Testis (tissue), 3 donors: ENCODE measurements around the gene WDR6. TPM values are rescaled to one million over a fixed set of nuclear protein-coding genes. Genes with fewer than 3 reads are reported as not detected.

Experiments used
- DNase-seq: peaks from one replicate; pipeline ENCODE4 v3.0.0-alpha.2; 2019
- H3K27ac ChIP-seq, 2 donors: fragments of 200-600 bp; sonication (generic); one replicate each; pipeline ENCODE4 v1.5.1; 2019
- H3K27me3 ChIP-seq: fragments of 200-600 bp; sonication (generic); one replicate; pipeline ENCODE4 v1.5.1; 2019
- H3K36me3 ChIP-seq: fragments of 200-600 bp; sonication (generic); one replicate; pipeline ENCODE4 v1.5.1; 2017; ENCODE audit warnings: low read depth; ENCODE audit errors: missing control alignments
- H3K4me1 ChIP-seq: fragments of 200-600 bp; sonication (generic); one replicate; pipeline ENCODE4 v1.5.1; 2019
- H3K4me3 ChIP-seq, 2 donors: fragments of 200-600 bp; sonication (generic); one replicate each; pipeline ENCODE4 v1.5.1; 2017 to 2019
- H3K9me3 ChIP-seq: fragments of 200-600 bp; sonication (generic); one replicate; pipeline ENCODE4 v1.5.1; 2017
- POLR2A ChIP-seq: fragments of 450-650 bp; IDR thresholded peaks from one replicate; pipeline ENCODE4 v1.6.1; 2017; ENCODE audit warnings: antibody characterized with exemption, mild to moderate bottlenecking, moderate library complexity
- WGBS, 2 donors: methylation state at CpG; one replicate each; pipeline ENCODE4 v1.1.5; 2018; 5-methylcytosine and 5-hydroxymethylcytosine counted together
- intact Hi-C: fragments of 100-400 bp; cut with DNase I; formaldehyde crosslinking; loops from one replicate; pipeline ENCODE4 v1.15.1; 2023; ENCODE audit warnings: low total_unique reads
- polyA plus RNA-seq: library from polyadenylated mRNA; stranded (reverse); fragments of 350-450 nt; fragmentation: Illumina TruSeq; extraction: RNeasy Lipid Tissue Mini Kit (QIAGEN cat#74804); gene quantifications from one replicate; pipeline ENCODE4 v1.2.3, GENCODE V29; 2014; ENCODE audit warnings: low read depth, low replicate concordance; ENCODE audit not compliant: insufficient read depth
- total RNA-seq, 2 donors: library from RNA; depleted of rRNA; stranded (reverse); fragments of >200 nt; gene quantifications; one replicate each; pipeline ENCODE4 v1.2.3, GENCODE V29; 2016
- TF ChIP-seq, protein P1 (sequence below), 3 experiments: fragments of 450-650 bp in 2 of 3; fragments of 200-600 bp in 1 of 3; sonication (generic) in 1 of 3; IDR thresholded peaks; one replicate each; pipeline ENCODE4 v1.5.1; 2016 to 2019; ENCODE audit warnings: antibody characterized with exemption in 3 of 3, mild to moderate bottlenecking in 2 of 3, moderate library complexity in 1 of 3

The WDR6 gene
- total and polyA plus RNA-seq, 3 donors from 2014 or later: 92.0 to 172 (median 171) TPM

DNA sequence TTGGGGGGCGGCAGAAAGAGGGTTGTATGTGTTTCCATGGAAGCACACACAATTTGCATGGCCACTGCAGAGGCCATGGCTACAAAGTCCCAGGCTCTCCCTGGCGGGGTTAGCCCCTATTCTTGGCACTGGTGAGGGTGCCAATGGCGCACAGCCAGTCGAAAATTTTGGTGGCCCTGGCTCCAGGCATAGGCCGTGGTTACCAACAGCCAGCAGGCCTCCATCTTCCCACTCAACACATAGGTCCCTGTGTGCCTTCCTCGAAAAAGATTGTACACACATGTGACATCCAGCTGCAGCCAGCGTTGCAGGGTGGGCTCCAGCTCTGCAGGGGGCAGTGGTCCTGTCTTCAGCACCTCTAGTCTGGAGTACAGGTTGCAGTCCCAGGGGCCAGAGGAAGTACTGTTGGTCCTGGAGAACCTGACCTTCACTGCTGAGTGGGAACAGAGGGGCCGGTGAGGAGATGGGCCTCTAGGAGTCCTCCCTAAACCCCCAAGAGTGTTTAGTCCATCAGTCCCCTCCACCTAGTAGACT lies 10.0 kb upstream of the WDR6 start:
- WGBS, 2 donors: 77 to 100% methylated on average over 3 to 8 of the region's 8 CpGs
- Histone ChIP-seq H3K9me3 (no peaks in the 10 kb centered on the region), H3K27ac (no peak overlapping the region), H3K4me3 (no peak overlapping the region), H3K36me3 (no peaks in the 10 kb centered on the region), H3K27me3 (no peaks in the 10 kb centered on the region), H3K4me1 (no peaks in the 10 kb centered on the region)
- TF ChIP-seq POLR2A: no peak
- TF ChIP-seq, protein P1, sequence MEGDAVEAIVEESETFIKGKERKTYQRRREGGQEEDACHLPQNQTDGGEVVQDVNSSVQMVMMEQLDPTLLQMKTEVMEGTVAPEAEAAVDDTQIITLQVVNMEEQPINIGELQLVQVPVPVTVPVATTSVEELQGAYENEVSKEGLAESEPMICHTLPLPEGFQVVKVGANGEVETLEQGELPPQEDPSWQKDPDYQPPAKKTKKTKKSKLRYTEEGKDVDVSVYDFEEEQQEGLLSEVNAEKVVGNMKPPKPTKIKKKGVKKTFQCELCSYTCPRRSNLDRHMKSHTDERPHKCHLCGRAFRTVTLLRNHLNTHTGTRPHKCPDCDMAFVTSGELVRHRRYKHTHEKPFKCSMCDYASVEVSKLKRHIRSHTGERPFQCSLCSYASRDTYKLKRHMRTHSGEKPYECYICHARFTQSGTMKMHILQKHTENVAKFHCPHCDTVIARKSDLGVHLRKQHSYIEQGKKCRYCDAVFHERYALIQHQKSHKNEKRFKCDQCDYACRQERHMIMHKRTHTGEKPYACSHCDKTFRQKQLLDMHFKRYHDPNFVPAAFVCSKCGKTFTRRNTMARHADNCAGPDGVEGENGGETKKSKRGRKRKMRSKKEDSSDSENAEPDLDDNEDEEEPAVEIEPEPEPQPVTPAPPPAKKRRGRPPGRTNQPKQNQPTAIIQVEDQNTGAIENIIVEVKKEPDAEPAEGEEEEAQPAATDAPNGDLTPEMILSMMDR (IDR thresholded peaks at IDR 0.05): no peak
- intact Hi-C loops: no loop called here
- DNase-seq: no peak

DNA sequence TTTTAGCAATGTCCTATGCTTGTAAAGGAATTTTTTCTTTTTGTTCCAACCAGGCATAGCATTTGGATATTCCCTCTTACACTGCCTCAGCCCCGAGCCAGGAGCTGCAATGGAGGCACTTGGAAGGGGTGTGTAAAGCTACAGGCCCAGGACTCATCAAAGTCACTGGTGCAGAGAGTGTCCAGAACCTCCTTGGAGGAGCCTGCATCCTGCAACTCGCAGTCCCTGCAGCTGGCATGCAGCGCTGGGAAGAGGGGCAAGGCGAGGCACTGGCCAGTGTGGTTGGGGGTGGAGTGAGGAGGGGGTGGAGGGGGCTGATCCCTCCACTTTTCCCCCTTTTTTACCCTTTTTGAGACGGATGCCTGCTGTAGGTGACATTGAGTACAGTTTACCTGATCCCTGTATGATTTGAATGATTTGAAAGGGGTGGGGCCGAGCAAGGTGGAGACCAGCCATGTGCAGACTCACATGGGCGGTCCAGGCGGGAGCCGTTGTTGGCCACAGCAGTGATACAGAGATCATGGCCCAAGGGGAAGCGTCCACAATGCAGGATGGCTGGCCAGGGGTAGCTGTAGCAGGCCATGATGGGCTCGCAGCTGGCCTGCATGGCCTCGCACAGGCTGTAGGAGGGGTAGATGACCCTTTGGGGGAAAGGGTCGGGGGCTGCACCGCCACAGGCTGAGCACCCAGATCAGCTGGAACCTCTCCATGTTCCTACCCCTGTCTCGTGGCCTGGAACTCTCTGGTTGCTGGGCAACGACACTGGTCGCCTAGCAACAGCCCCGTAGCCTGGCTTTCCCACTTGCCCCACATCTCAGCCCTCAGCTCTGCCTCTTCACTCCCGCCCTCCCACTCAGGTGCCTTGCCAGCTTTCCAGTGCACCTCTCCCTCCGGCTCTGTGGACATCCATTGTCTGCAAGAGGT lies 9.2 kb upstream of the WDR6 start:
- 83 to 84% methylated on average over 20 of the region's 20 CpGs for WGBS, 2 donors
- H3K4me1 ChIP-seq: no peaks in the 10 kb centered on the region
- DNase-seq: no peak
- H3K27ac ChIP-seq: no peak overlapping the region
- TF ChIP-seq POLR2A: no peak
- TF ChIP-seq, protein P1 (IDR thresholded peaks at IDR 0.05): no peak
- H3K36me3 ChIP-seq: no peaks in the 10 kb centered on the region
- no peaks in the 10 kb centered on the region for H3K9me3 ChIP-seq
- H3K4me3 ChIP-seq: no peak overlapping the region
- intact Hi-C loops: no loop called here
- no peaks in the 10 kb centered on the region for H3K27me3 ChIP-seq

DNA sequence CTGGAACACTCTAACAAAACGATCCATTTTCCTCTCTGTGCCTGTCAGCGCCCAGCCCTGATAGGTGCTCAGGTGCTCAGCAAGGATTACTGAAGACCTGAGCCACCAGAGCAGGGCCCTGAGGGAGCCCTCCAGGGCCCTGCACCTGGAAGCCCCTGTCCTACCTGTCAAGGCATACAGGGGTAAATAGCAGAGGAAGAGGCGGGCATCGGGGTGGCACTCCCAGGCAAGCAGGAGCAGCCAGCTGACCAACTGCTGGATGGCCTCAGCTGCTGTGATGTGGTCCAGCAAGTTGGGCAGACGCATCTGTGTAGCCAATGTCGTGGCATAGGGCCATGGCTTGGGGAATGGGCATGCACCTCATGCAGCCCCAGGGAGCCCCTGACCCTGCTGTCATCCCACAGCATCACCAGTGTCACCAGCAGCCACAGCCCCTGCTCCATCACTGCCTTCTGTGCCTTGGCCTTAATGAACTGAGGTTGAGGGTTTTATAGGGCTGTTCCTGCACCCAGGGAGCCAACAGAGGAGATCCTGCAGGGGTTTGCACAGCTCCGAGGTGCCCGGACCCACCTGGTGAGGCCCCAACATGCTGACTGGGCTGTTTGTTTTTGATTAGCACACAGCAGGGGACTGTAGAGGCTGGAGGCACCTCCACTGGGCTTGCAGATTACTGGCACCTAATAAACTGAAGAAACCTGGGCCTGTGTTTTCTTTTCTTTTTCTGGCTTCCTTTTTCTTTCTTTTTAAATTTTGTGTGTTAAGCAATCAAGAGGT lies 7.9 kb upstream of the WDR6 start:
- Histone ChIP-seq H3K27ac (no peak overlapping the region), H3K27me3 (no peaks in the 10 kb centered on the region), H3K4me1 (no peaks in the 10 kb centered on the region), H3K36me3 (no peaks in the 10 kb centered on the region), H3K4me3 (no peak overlapping the region), H3K9me3 (no peaks in the 10 kb centered on the region)
- DNase-seq: no peak
- 86 to 93% methylated on average over 8 of the region's 8 CpGs for WGBS, 2 donors
- intact Hi-C loops: no loop called here
- no peak for TF ChIP-seq POLR2A
- TF ChIP-seq, protein P1 (IDR thresholded peaks at IDR 0.05): no peak

DNA sequence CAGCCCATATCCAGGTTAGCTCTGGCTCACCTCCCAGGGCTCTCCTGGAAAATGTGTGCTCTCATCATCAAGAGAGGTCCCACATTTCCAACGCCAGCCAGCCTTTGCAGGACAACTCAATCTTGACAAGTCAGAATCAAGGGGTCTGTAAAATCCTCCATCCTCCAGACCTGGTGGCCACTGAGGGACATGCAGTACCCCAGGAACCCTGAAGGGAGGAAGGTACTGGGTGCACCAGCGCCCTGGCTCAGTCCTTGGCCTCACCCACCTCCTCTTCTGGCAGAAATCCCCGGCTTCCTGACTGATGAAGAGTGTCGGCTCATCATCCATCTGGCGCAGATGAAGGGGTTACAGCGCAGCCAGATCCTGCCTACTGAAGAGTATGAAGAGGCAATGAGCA lies 6.0 kb upstream of the WDR6 start:
- WGBS, 2 donors: 90 to 92% methylated on average over 2 to 6 of the region's 6 CpGs
- TF ChIP-seq, protein P1 (IDR thresholded peaks at IDR 0.05): no peak
- no peak for TF ChIP-seq POLR2A
- intact Hi-C loops: no loop called here
- H3K4me3 ChIP-seq: no peak overlapping the region
- peaks cover 2% of the 10 kb centered on the region for H3K4me1 ChIP-seq
- H3K27me3 ChIP-seq: no peaks in the 10 kb centered on the region
- H3K27ac ChIP-seq: no peak overlapping the region
- no peak for DNase-seq
- no peaks in the 10 kb centered on the region for H3K36me3 ChIP-seq
- H3K9me3 ChIP-seq: no peaks in the 10 kb centered on the region
